GM19395 (cell line): ENCODE measurements around the gene TUBB8.
"Not testable (repeated sequence)": the region's sequence is repeated elsewhere in the genome, so short reads cannot be mapped to it uniquely, and the experiment has no call there.

Experiments used
- ATAC-seq: cut with Tn5 transposase; IDR thresholded peaks from one replicate; pipeline ENCODE4 v1.9.1; 2021; ENCODE audit warnings: mild to moderate bottlenecking, moderate library complexity; ENCODE audit not compliant: unreplicated experiment

Gene TUBB8

GRCh38 chr10:49926-50325 lies 830 bp upstream of the TUBB8 start:
- ATAC-seq, result not testable (repeated sequence)

GRCh38 chr10:47864-48263 lies 1.2 kb downstream of the TUBB8 start:
- ATAC-seq, result not testable (repeated sequence)

DNA sequence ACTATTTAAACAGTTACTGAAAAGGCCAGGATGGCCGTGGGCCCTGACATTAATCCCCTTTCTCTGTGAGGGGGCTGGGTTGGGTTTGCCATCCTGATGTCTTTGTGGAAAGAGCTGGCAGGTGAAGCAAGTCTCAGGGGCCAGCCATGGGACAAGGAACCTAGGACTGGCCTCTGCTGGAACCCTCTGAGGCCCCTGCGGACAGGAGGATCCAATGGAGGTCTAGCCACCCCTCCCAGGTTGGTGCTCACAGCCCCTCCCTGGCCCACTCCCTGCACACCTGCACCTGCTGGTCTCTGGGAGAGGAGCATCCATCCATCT lies 35.8 kb downstream of the TUBB8 start:
- not testable (repeated sequence) for ATAC-seq

- not testable (repeated sequence) for ATAC-seq
These were observed 36.4 kb downstream of the TUBB8 start for GRCh38 chr10:12444-13314.

GRCh38 chr10:11260-11659 lies 37.8 kb downstream of the TUBB8 start:
- ATAC-seq, result not testable (repeated sequence)

- not testable (repeated sequence) for ATAC-seq
These were observed 38.7 kb downstream of the TUBB8 start for GRCh38 chr10:10261-10971.
